ENCODE data around the gene GOLGA6A. TPM values are rescaled to one million over a fixed set of nuclear protein-coding genes. Genes with fewer than 3 reads are reported as not detected.
"Not testable (repeated sequence)": the region's sequence is repeated elsewhere in the genome, so short reads cannot be mapped to it uniquely, and the experiment has no call there.

The GOLGA6A gene
- not detected for total RNA-seq
- long read RNA-seq = 0 reads

GRCh38 chr15:74082450-74082849 lies at the start of gene GOLGA6A:
Gene GOLGA6A (minus strand): TSS chr15:74082550. CDS start chr15:74082509, 41 bp downstream.
- DNase-seq; intact Hi-C loops (cut with micrococcal nuclease); H3K27ac ChIP-seq (replicated peaks): not testable (repeated sequence)

DNA sequence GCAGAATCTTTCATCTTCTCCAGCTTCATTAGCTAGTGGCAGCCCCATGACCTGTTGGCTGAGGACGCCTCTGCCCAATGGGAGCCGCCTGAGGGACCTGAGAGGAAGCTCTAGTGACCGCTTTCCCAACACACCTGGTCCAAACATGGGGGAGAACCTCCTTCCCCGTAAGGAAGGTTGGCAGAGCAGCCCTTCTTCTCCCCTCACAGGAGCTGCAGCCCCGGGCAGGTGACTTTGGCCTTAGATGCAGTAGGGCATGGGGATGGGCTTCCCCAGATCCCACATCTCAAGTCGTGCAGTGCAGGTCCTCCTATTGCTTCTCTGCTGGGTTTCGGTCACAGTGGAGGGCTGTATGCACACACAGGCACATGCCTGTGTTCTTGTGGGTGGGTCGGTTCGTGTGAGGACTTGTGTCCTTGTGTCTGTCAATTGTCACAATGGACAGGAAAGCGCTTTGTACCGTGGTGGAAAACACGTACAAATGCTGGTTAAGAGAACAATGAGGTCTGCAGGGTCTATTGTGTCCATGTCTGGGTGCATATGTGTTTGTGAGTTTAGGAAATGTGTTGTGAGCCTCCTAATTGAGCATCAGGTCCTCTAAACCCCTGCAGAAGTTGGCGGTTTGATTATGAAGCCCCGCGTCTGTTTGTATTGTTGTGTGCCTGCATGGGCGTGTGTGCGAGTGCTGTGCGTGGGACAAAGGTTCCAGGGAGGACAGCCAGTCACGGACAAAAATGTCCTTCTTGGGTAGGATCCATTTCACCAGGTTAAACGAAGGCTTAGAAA lies 49.5 kb upstream of the GOLGA6A start:
- Histone ChIP-seq H3K9me3 (replicated peaks) (no peaks in the 10 kb centered on the region), H3K36me3 (no peaks in the 10 kb centered on the region), H3K4me3 (peak overlapping the region; percentile 66), H3K27me3 (ENCODE audit: low read depth) (peaks cover 87% of the 10 kb centered on the region), H3K4me1 (peaks cover 91% of the 10 kb centered on the region), H3K27ac (replicated peaks) (peak overlapping the region; percentile 83)
- no peak for DNase-seq
- TF ChIP-seq, protein P1, sequence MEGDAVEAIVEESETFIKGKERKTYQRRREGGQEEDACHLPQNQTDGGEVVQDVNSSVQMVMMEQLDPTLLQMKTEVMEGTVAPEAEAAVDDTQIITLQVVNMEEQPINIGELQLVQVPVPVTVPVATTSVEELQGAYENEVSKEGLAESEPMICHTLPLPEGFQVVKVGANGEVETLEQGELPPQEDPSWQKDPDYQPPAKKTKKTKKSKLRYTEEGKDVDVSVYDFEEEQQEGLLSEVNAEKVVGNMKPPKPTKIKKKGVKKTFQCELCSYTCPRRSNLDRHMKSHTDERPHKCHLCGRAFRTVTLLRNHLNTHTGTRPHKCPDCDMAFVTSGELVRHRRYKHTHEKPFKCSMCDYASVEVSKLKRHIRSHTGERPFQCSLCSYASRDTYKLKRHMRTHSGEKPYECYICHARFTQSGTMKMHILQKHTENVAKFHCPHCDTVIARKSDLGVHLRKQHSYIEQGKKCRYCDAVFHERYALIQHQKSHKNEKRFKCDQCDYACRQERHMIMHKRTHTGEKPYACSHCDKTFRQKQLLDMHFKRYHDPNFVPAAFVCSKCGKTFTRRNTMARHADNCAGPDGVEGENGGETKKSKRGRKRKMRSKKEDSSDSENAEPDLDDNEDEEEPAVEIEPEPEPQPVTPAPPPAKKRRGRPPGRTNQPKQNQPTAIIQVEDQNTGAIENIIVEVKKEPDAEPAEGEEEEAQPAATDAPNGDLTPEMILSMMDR (IDR thresholded peaks at IDR 0.05; ENCODE audit: borderline replicate concordance) = no peak
- intact Hi-C loops (cut with micrococcal nuclease) = no loop called here

More at GRCh38 chr15:74082450-74082849, at the start of gene GOLGA6A:
- H3K36me3 ChIP-seq; H3K9me3 ChIP-seq (replicated peaks); H3K4me3 ChIP-seq; H3K27me3 ChIP-seq (ENCODE audit: low read depth); H3K4me1 ChIP-seq: not testable (repeated sequence)

DNA sequence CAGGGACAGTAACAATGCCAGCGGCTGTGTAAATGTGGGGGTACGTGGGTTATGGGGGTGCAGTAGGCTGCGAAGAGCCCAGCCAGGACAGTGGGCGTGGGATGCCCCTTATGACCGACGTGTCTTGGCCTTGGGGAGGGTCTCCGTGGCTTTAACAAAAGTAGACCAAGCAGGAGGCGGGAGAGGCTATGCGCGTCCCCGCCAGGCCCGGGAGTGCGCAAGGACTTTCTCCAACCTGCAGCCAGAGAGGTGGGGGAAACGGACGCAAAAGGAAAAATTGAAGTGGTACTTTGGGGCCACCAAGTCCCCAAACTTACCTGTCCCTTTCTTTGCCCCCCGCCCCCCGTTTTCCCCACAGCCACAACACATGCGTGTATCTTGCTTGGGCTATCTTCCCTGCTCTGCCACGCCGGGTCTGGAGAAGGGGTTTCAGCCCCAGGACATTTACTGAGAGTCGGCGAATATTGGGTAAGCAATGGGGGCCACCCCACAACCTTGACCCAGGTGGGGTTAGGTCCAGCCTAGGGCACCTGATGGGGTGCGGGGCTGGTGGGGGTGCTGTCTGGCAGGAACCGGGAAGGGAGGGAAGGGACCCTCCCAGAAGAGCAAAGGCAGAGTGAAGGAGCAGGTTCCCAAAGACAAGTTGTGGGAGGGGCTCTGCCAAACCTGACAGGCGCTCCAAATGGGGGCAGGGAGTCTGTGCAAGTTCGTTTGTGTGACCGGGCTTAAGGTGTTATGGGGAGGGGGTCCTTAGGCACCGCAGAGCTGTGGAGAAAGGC lies 48.7 kb upstream of the GOLGA6A start:
- Histone ChIP-seq H3K36me3 (no peaks in the 10 kb centered on the region), H3K27ac (replicated peaks) (peak overlapping the region; percentile 83), H3K9me3 (replicated peaks) (no peaks in the 10 kb centered on the region), H3K4me3 (peak overlapping the region; percentile 66), H3K27me3 (ENCODE audit: low read depth) (peaks cover 92% of the 10 kb centered on the region), H3K4me1 (peaks cover 84% of the 10 kb centered on the region)
- intact Hi-C loops (cut with micrococcal nuclease) = no loop called here
- no peak for DNase-seq
- TF ChIP-seq, protein P1 (IDR thresholded peaks at IDR 0.05; ENCODE audit: borderline replicate concordance) = no peak

DNA sequence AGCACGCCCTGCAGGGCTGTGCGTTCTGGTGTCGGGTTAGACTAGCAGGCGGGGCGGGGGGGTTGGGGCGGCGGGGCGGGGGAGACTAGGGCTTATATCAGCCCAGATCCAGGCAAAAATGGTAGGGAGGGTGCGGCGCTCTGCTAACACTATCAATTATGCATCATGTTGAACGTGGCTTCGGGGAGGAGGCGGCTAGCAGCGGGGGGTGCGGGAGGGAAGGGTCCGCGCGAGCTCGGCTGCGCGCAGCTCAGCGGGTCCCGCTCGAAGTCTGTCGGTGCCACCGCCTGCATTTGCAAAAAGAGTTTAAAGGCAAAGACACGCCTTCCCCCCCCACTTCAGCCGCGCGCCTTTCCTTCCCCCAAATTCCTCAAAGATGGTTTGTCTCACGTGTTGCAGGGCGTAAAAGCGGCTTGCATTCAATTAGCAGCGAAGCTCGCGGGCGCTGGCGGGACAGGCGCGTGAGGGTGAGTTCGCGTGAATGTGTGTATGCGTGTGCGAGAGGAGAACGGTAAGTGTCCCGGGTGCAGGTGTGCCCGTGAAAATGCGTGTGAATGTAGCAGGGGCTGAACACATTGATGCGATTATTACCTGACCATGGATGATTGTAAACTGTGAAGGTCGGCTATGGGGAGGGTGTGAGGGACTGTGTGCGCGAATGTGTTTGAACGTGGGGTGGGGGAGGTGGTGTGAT lies 48.0 kb upstream of the GOLGA6A start, which contains the start of gene ISLR2:
ISLR2 (plus strand) TSS at position 432 of the 694 bp plus-strand sequence. CDS start 2,169 bp downstream, outside the sequence.
- TF ChIP-seq, protein P1 (IDR thresholded peaks at IDR 0.05; ENCODE audit: borderline replicate concordance) = no peak
- H3K9me3 ChIP-seq (replicated peaks) = no peaks in the 10 kb centered on the region
- peaks cover 95% of the 10 kb centered on the region for H3K27me3 ChIP-seq (ENCODE audit: low read depth)
- no peak for DNase-seq
- peak within 1 kb of the TSS; percentile 83 for H3K27ac ChIP-seq (replicated peaks)
- H3K4me1 ChIP-seq = peaks cover 76% of the 10 kb centered on the region
- H3K4me3 ChIP-seq = peak within 1 kb of the TSS; percentile 66
- no peaks in the 10 kb centered on the region for H3K36me3 ChIP-seq
- intact Hi-C loops (cut with micrococcal nuclease) = no loop called here

DNA sequence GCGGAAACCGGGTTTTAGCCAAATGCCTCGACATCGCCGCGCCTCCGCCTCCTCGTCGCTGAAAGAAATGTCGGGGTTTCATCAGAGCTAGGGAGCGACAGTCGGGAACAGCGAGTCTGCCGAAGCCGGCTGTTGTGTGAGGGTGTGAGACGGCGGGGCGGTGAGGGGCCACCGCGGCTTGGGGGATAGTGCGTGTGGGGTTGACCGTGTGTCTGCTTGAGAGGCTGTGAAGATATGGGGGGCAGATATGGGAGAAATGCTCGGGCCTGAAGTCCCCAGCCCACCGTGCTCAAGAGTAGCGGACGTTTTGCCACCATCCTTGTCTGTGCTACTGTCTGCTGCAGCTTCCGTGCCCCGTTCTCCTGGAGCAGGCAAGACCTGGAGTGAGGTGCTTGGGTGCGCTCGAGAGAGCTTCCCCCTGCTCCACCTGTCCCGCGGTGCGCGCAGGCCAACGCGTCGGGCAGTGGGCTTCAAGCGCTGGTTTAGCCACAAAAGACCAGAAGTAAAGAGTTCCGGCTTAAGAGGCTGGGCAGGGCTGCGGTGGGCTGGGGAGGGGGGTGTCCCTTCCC lies 47.3 kb upstream of the GOLGA6A start:
- intact Hi-C loops (cut with micrococcal nuclease) = loop anchor here (5.0 kb wide), 2 partner anchors 178 to 193 kb away; no protein-coding TSS in a partner anchor
- peaks cover 70% of the 10 kb centered on the region for H3K4me1 ChIP-seq
- H3K36me3 ChIP-seq = no peaks in the 10 kb centered on the region
- TF ChIP-seq, protein P1 (IDR thresholded peaks at IDR 0.05; ENCODE audit: borderline replicate concordance) = no peak
- no peaks in the 10 kb centered on the region for H3K9me3 ChIP-seq (replicated peaks)
- H3K27me3 ChIP-seq (ENCODE audit: low read depth) = peaks cover 95% of the 10 kb centered on the region
- DNase-seq = no peak
- peak overlapping the region; percentile 66 for H3K4me3 ChIP-seq
- peak overlapping the region; percentile 83 for H3K27ac ChIP-seq (replicated peaks)

Measured in left ventricle myocardium inferior (tissue), 1 donor.